Astrocyte (in vitro differentiated cells and primary cell): ENCODE results near the gene ZBTB46.

ENCODE experiments used
- EZH2 ChIP-seq: IDR thresholded peaks from 2 replicates; pipeline ENCODE4 v1.6.1; 2012; ENCODE audit warnings: mild to moderate bottlenecking, low read length, inconsistent platforms; ENCODE audit not compliant: insufficient read depth
- TF ChIP-seq, protein P1 (sequence below): IDR thresholded peaks from 2 replicates; pipeline ENCODE4 v1.5.1; 2011; ENCODE audit warnings: low read depth, mild to moderate bottlenecking, inconsistent platforms, low read length, moderate library complexity; ENCODE audit not compliant: insufficient read depth

DNA sequence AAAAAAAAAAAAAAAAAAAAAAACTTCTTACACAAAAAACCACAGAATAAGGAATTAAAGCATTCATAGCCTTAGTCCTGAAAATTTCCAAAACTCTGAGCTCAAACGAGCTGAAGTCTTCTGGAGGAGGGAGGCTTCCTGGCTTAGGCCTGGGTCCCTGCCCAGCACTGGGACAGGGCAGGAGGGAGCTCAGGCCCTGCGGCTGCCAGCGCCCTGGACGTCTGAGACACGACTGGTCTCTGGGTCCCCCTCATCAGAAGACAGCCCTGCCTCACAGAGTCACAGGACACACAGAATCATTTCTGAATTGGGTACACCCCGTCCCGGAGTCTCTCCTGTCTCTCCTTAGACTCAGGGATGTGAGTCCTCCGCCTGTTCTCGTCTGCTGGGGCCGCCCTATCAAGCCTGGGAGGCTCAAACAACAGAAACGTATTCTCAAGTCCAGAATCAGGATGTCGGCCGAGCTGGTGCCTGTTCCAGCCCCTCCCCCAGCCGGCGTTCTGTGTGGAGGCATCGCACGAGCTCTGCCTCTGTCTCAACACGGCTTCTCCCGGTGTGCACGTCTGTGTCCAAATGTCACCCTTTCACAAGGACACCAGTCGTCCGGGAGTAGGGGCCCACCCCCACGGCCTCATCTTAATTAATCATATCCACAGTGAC, 39.4 kb downstream of the ZBTB46 start:
- no peak for TF ChIP-seq EZH2
- TF ChIP-seq, protein P1, sequence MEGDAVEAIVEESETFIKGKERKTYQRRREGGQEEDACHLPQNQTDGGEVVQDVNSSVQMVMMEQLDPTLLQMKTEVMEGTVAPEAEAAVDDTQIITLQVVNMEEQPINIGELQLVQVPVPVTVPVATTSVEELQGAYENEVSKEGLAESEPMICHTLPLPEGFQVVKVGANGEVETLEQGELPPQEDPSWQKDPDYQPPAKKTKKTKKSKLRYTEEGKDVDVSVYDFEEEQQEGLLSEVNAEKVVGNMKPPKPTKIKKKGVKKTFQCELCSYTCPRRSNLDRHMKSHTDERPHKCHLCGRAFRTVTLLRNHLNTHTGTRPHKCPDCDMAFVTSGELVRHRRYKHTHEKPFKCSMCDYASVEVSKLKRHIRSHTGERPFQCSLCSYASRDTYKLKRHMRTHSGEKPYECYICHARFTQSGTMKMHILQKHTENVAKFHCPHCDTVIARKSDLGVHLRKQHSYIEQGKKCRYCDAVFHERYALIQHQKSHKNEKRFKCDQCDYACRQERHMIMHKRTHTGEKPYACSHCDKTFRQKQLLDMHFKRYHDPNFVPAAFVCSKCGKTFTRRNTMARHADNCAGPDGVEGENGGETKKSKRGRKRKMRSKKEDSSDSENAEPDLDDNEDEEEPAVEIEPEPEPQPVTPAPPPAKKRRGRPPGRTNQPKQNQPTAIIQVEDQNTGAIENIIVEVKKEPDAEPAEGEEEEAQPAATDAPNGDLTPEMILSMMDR = no peak
